Activated naive CD4-positive, alpha-beta T cell treated with anti-CD3 and anti-CD28 coated beads, Interleukin-2, amount 50 U/mL, for 24 hours (primary cell): ENCODE results near the gene SHC2.
"Not testable (repeated sequence)": the region's sequence is repeated elsewhere in the genome, so short reads cannot be mapped to it uniquely, and the experiment has no call there.

Source experiments
- H3K27ac Mint-ChIP-seq: one replicate; pipeline ENCODE4 v1.8.0; 2021; ENCODE audit warnings: mild to moderate bottlenecking, mixed read lengths
- H3K27me3 Mint-ChIP-seq: one replicate; pipeline ENCODE4 v1.8.0; 2021; ENCODE audit warnings: mixed read lengths
- H3K36me3 Mint-ChIP-seq: one replicate; pipeline ENCODE4 v1.8.0; 2021; ENCODE audit warnings: mixed read lengths
- H3K4me1 Mint-ChIP-seq: one replicate; pipeline ENCODE4 v1.8.0; 2021; ENCODE audit warnings: mixed read lengths
- H3K4me3 Mint-ChIP-seq: one replicate; pipeline ENCODE4 v1.8.0; 2021; ENCODE audit warnings: mild to moderate bottlenecking, mixed read lengths
- H3K9me3 Mint-ChIP-seq: one replicate; pipeline ENCODE4 v1.8.0; 2021; ENCODE audit warnings: mixed read lengths

SHC2 gene

GRCh38 chr19:403221-404027, 57.4 kb downstream of the SHC2 start:
- H3K27ac Mint-ChIP-seq, result peak overlapping the region; percentile 35
- H3K4me3 Mint-ChIP-seq, result no peak overlapping the region
- H3K36me3 Mint-ChIP-seq, result no peaks in the 10 kb centered on the region
- H3K27me3 Mint-ChIP-seq, result peaks cover 9% of the 10 kb centered on the region
- no peaks in the 10 kb centered on the region for H3K4me1 Mint-ChIP-seq
- no peaks in the 10 kb centered on the region for H3K9me3 Mint-ChIP-seq

DNA sequence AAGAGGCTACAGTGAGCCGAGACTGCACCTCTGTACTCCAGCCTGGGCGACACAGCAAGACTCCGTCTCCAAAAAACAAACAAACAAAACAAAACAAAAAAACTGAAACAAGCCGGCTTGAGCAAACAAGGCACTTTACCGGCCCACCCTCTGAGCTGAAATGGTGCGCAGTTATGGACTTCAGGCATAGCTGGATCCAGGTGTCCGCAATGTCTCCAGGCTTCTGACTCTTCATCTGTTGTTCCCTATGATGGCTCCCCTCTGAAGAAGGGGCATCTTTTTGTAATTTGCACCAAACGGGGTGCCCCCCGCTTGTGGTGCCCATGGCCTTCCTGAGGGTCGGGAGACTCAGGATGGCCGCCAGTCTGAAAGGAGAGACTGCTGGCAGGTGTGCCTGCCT, 58.0 kb downstream of the SHC2 start:
- peaks cover 9% of the 10 kb centered on the region for H3K27me3 Mint-ChIP-seq
- H3K9me3 Mint-ChIP-seq, result no peaks in the 10 kb centered on the region
- H3K4me3 Mint-ChIP-seq, result no peak overlapping the region
- H3K27ac Mint-ChIP-seq, result no peak overlapping the region
- no peaks in the 10 kb centered on the region for H3K4me1 Mint-ChIP-seq
- H3K36me3 Mint-ChIP-seq, result no peaks in the 10 kb centered on the region

DNA sequence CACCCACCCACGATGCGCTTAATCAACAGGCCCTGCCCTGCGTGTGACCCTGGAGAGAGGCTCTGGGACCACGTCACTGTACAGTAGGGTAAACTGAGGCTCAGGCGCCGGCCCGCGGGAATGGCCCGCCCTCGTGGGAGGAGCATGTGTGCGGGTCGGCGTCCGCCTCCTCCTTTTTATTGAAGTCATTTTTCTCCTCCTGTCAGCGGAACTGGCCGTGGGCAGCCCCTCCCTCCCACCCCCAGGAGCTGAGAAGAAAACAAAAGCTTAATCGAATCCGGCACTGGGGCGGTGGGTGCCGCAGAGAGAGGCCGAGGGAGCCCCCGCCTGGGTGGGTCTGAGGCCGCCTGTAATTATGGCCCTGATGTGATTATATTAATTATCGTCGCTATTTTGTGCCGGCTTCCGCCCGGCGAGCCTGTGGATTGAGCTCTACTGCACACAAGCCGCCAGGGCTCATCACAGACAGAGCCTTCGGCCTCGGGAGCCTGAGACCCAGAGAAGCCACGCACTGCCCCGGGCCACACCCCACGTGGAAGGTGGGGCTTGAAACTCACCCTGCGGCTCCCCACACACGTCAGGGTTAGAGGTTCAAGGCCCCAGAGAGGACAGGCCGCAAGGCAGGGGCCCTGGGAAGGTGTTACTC, 58.8 kb downstream of the SHC2 start:
- no peaks in the 10 kb centered on the region for H3K9me3 Mint-ChIP-seq
- peaks cover 9% of the 10 kb centered on the region for H3K27me3 Mint-ChIP-seq
- no peaks in the 10 kb centered on the region for H3K36me3 Mint-ChIP-seq
- H3K4me1 Mint-ChIP-seq, result no peaks in the 10 kb centered on the region
- H3K4me3 Mint-ChIP-seq, result no peak overlapping the region
- no peak overlapping the region for H3K27ac Mint-ChIP-seq

DNA sequence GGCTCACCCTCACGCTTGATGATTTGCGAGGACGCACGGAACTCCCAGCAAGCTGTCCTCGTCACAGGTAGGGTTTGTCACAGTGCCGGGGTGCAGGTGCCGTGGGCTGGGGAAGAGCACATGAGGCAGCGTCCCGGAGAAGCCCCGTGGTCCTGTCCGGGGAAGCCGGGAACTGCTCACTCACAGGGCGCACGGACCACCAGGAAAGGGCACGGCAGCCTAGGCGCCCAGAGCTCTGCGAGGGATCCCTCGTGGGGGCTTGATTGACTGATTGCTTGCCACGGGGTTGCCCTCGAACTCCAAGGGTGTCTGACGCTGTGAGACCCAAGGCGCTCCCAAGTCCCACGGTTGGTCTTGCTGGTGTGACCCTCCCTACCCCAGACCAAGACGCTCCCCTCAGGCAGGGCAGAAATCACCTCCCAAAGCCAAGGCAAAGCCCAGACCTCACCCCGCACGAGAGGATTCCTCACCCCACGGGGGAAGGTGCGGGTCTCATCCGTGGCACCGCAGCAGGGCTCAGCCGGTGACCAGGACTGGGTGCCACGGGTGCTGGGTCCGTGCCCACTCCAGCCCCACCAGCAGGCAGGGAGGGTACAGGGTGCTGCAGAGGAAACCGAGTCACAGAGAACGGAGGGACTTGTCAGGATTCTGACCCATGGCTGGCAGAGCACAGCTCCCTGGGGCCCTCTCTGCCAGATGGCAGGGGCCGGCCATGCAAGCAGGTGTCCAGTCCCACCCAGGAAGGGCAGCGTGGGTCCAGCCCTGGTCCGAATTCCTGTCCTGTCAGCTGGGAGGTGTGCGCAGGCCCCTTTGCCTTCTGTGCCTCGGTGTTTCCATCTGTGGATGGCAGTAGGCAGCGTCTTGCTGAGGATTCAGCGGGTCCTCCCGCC, 59.6 kb downstream of the SHC2 start:
- Mint-ChIP-seq H3K4me1 (no peaks in the 10 kb centered on the region), H3K27ac (no peak overlapping the region), H3K27me3 (peaks cover 9% of the 10 kb centered on the region), H3K36me3 (no peaks in the 10 kb centered on the region), H3K4me3 (no peak overlapping the region), H3K9me3 (no peaks in the 10 kb centered on the region)

GRCh38 chr19:399370-399769, 61.5 kb downstream of the SHC2 start:
- Mint-ChIP-seq H3K27ac (no peak overlapping the region), H3K4me3 (no peak overlapping the region), H3K4me1 (peaks cover 4% of the 10 kb centered on the region), H3K9me3 (no peaks in the 10 kb centered on the region), H3K27me3 (peaks cover 7% of the 10 kb centered on the region), H3K36me3 (no peaks in the 10 kb centered on the region)

GRCh38 chr19:398719-399118, 62.1 kb downstream of the SHC2 start:
- Mint-ChIP-seq H3K4me3 (no peak overlapping the region), H3K27ac (no peak overlapping the region), H3K9me3 (no peaks in the 10 kb centered on the region), H3K36me3 (no peaks in the 10 kb centered on the region), H3K27me3 (peaks cover 7% of the 10 kb centered on the region), H3K4me1 (peaks cover 4% of the 10 kb centered on the region)

DNA sequence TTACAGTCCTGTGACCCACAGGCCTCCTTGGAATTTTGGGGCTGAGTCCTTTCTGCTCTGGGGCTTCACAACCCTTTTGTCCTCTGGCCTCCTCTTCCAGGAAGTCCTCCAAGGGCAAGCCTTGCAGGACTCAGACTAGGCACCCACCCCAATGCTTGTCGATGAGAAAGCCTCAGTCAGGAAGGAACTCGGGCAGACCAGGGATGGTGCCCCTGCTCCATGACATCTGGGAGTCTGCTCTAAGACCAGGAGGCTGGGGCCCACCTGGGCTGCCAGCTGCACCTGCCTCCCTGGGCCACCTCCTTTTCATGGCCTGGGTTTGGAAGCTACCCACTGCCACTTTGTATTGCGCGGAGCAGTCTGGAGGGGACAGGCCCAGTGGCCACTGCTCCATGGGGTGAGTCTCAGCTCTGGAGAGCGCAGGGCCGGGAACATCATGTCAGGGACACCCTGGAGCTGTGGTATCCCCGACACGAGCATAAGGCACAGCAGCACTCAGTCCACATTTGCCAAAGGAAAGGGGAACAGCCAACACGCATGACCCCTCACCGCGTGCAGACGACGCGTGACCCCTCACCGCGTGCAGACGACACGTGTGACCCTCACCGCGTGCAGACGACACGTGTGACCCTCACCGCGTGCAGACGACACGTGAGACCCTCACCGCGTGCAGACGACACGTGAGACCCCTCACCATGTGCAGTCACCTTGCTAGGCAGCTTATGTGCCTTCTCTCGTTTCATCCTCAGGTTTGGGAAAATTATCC, 62.7 kb downstream of the SHC2 start:
- H3K27me3 Mint-ChIP-seq, result peaks cover 3% of the 10 kb centered on the region
- no peak overlapping the region for H3K4me3 Mint-ChIP-seq
- peaks cover 4% of the 10 kb centered on the region for H3K4me1 Mint-ChIP-seq
- H3K27ac Mint-ChIP-seq, result no peak overlapping the region
- H3K9me3 Mint-ChIP-seq, result no peaks in the 10 kb centered on the region
- H3K36me3 Mint-ChIP-seq, result no peaks in the 10 kb centered on the region

- no peaks in the 10 kb centered on the region for H3K27me3 Mint-ChIP-seq
- no peak overlapping the region for H3K4me3 Mint-ChIP-seq
- no peaks in the 10 kb centered on the region for H3K36me3 Mint-ChIP-seq
- peaks cover 4% of the 10 kb centered on the region for H3K4me1 Mint-ChIP-seq
- no peaks in the 10 kb centered on the region for H3K9me3 Mint-ChIP-seq
- no peak overlapping the region for H3K27ac Mint-ChIP-seq
Observed at GRCh38 chr19:397321-397720, 63.5 kb downstream of the SHC2 start.

- H3K36me3 Mint-ChIP-seq, result no peaks in the 10 kb centered on the region
- H3K27ac Mint-ChIP-seq, result peak overlapping the region; percentile 48
- no peaks in the 10 kb centered on the region for H3K27me3 Mint-ChIP-seq
- peaks cover 4% of the 10 kb centered on the region for H3K4me1 Mint-ChIP-seq
- H3K9me3 Mint-ChIP-seq, result no peaks in the 10 kb centered on the region
- no peak overlapping the region for H3K4me3 Mint-ChIP-seq
Observed at GRCh38 chr19:395467-395866, 65.4 kb downstream of the SHC2 start.

- H3K27me3 Mint-ChIP-seq, H3K36me3 Mint-ChIP-seq, H3K9me3 Mint-ChIP-seq, H3K4me3 Mint-ChIP-seq, H3K4me1 Mint-ChIP-seq: not testable (repeated sequence)
- peak overlapping the region; percentile 80 for H3K27ac Mint-ChIP-seq
Observed at GRCh38 chr19:394857-395256, 66.0 kb downstream of the SHC2 start.

- H3K36me3 Mint-ChIP-seq, H3K9me3 Mint-ChIP-seq, H3K4me1 Mint-ChIP-seq, H3K4me3 Mint-ChIP-seq, H3K27me3 Mint-ChIP-seq: not testable (repeated sequence)
- peak overlapping the region; percentile 90 for H3K27ac Mint-ChIP-seq
Observed at GRCh38 chr19:393560-393959, 67.3 kb downstream of the SHC2 start.

DNA sequence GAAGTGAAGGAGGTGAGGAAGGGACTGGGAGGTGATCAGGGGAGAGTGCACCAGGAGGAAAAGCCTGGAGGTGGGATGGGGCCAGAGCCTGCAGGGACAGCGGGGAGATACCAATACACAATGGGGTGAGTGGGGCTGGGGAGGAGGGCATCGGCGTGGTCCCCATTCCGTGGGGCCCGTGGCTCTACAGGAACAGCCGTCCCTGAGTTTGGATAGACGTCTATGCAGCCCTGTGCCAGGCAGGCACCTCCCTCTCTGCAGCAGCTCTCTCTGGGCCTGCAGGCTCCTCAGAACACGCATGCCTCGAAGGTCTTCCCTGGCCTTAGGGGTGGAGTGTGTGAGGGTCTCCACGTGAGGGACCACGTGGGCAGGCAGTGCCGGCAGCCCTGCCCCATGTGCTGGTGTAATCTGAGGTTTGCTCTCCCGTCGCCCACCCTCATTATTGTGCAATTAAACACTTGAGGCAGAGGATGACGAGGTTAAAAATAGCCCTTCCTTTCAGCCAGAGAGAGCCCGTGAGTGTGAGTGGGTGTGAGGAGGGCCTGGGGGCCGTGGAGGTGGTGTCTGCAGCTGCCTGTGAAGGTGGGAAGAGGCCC, 68.4 kb downstream of the SHC2 start:
- Mint-ChIP-seq H3K9me3 (no peaks in the 10 kb centered on the region), H3K36me3 (no peaks in the 10 kb centered on the region), H3K27me3 (peaks cover 4% of the 10 kb centered on the region), H3K4me1 (peaks cover 4% of the 10 kb centered on the region), H3K4me3 (no peak overlapping the region), H3K27ac (peak overlapping the region; percentile 65)

DNA sequence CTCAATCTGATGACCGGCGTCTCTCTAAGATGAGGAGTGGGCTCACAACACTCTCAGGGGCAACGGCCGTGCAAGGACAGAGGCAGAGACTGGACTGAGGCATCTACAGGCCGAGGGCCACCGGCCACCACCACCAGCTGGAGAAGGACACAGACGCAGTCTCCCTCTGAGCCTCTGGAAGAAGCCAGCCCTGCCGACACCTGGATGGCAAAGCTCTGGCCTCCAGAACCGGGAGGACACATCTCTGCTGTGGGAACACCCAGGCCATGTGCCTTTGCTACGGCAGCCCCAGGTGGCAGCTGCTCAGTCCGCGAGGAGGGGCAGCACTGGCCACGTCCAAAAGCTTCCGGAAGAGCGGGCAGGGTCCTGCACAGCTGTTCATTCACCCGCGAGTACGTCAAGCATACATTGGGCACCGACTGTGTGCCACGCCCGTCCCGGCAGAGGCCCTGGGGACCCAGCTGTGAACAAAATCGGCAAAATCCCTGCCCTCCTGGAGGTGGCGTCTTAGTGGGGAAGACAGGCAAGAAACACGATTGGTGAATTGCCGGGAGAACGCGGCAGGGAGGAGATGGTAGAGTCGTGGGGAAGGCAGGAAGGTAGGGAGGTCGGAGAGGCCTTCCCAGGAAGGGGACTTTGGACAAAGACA, 69.0 kb downstream of the SHC2 start:
- H3K4me1 Mint-ChIP-seq, result peaks cover 4% of the 10 kb centered on the region
- H3K9me3 Mint-ChIP-seq, result no peaks in the 10 kb centered on the region
- H3K27ac Mint-ChIP-seq, result peak overlapping the region; percentile 65
- no peaks in the 10 kb centered on the region for H3K36me3 Mint-ChIP-seq
- no peak overlapping the region for H3K4me3 Mint-ChIP-seq
- peaks cover 6% of the 10 kb centered on the region for H3K27me3 Mint-ChIP-seq

DNA sequence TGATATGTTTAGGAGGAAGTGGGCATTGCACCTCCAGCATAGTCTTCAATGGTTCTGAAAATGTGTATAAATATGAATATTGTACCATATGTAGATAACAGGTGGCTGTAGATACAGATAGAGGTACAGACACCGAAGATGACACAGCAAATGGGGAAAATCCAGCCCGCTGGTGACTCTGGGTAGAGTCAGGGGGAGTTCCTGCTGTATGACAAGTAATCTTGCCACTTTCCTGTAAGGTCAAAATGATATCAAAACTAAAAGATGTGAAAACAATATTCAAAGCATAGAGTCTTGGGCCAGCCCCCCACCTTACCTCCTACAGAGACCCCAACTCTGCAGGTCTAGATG, 69.7 kb downstream of the SHC2 start:
- Mint-ChIP-seq H3K4me3 (no peak overlapping the region), H3K4me1 (peaks cover 4% of the 10 kb centered on the region), H3K27ac (no peak overlapping the region), H3K9me3 (no peaks in the 10 kb centered on the region), H3K27me3 (peaks cover 9% of the 10 kb centered on the region), H3K36me3 (no peaks in the 10 kb centered on the region)
